Stimulated activated CD4-positive, alpha-beta T cell treated with anti-CD3 and anti-CD28 coated beads, Interleukin-4, amount 100 ng/mL, for 4 hours (primary cell): ENCODE measurements around the gene IL18BP.
A peak's percentile ranks its signal among the peaks of the same experiment; 100 is the strongest.

ENCODE experiments used
- DNase-seq, 2 experiments: peaks; one replicate each; pipeline ENCODE4 v3.0.0-alpha.2; 2020

The IL18BP gene

GRCh38 chr11:72013765-72014711 is 15.3 kb downstream of the IL18BP start:
- DNase-seq, result no peak

- no peak for DNase-seq
Measured at GRCh38 chr11:72014761-72015320, 16.1 kb downstream of the IL18BP start.

- no peak for DNase-seq
Measured at GRCh38 chr11:72015511-72016061, 16.9 kb downstream of the IL18BP start.

- no peak for DNase-seq
Measured at GRCh38 chr11:72018171-72018570, 19.5 kb downstream of the IL18BP start.

GRCh38 chr11:72023335-72023734 is 24.6 kb downstream of the IL18BP start:
- DNase-seq, result no peak

GRCh38 chr11:72024069-72024754 is 25.5 kb downstream of the IL18BP start:
- DNase-seq, result no peak

- DNase-seq, result no peak
Measured at GRCh38 chr11:72026090-72026489, 27.4 kb downstream of the IL18BP start.

- no peak for DNase-seq
Measured at GRCh38 chr11:72030472-72031045, 31.9 kb downstream of the IL18BP start.

- DNase-seq, result no peak
Measured at GRCh38 chr11:72036687-72037086, 38.0 kb downstream of the IL18BP start.

- DNase-seq, result no peak
Measured at GRCh38 chr11:72037554-72038311, 39.0 kb downstream of the IL18BP start.

GRCh38 chr11:72038491-72038890 is 39.8 kb downstream of the IL18BP start:
- no peak for DNase-seq

GRCh38 chr11:72039031-72039855 is 40.5 kb downstream of the IL18BP start:
- DNase-seq, result no peak

- DNase-seq, result no peak
Measured at GRCh38 chr11:72039856-72040401, 41.2 kb downstream of the IL18BP start.

GRCh38 chr11:72040491-72041363 is 42.0 kb downstream of the IL18BP start:
- peak; percentile 72 to 73 for DNase-seq

GRCh38 chr11:72041364-72042063 is 42.8 kb downstream of the IL18BP start:
- DNase-seq, result peak; percentile 12 to 28

GRCh38 chr11:72042064-72042745 is 43.5 kb downstream of the IL18BP start:
- DNase-seq, result no peak

GRCh38 chr11:72045849-72046248 is 47.1 kb downstream of the IL18BP start:
- DNase-seq, result no peak

GRCh38 chr11:72048766-72049460 is 50.2 kb downstream of the IL18BP start:
- DNase-seq, result no peak
